Panc1 (cell line): ENCODE results near the gene KIF26B. TPM values are rescaled to one million over a fixed set of nuclear protein-coding genes. Genes with fewer than 3 reads are reported as not detected.

Source experiments
- ATAC-seq: fragments of 200-7000 bp; cut with Tn5 transposase; 2 replicates; pipeline ENCODE4 v1.9.1; 2020; ENCODE audit warnings: mild to moderate bottlenecking, moderate library complexity
- BruUV-seq: library from RNA; stranded (reverse); fragments of 400-500 nt; replicated peaks from 2 replicates; lab custom pipeline; 2021; lab: Mats Ljungman, UMichigan
- CTCF ChIA-PET: fragments of 300-600 bp; sonication (Branson Sonifier 250); formaldehyde crosslinking; loops from one replicate; lab custom pipeline; 2022; ENCODE audit warnings: antibody characterized with exemption; lab: Charles Lee
- POLR2A ChIA-PET: fragments of 300-600 bp; sonication (Branson Sonifier 250); formaldehyde crosslinking; loops from one replicate; lab custom pipeline; 2022; ENCODE audit warnings: antibody characterized with exemption; lab: Charles Lee
- DNase-seq: peaks from one replicate; pipeline ENCODE4 v3.0.0-alpha.2; 2010; ENCODE audit warnings: low read depth, low spot score
- H3K27ac ChIP-seq: 2 replicates; pipeline ENCODE4 v1.5.1; 2011; ENCODE audit warnings: mild to moderate bottlenecking, low read length, inconsistent platforms
- H3K27me3 ChIP-seq: fragments of 200-500 bp; sonication (Bioruptor generic); 2 replicates; pipeline ENCODE4 v1.6.0; 2014; ENCODE audit warnings: low read length, inconsistent platforms; ENCODE audit not compliant: control insufficient read depth, insufficient read depth
- H3K36me3 ChIP-seq: fragments of 200-500 bp; sonication (Bioruptor generic); 2 replicates; pipeline ENCODE4 v1.5.1; 2014; ENCODE audit warnings: inconsistent platforms, mild to moderate bottlenecking, low read length, moderate library complexity; ENCODE audit not compliant: control insufficient read depth, insufficient read depth
- H3K4me1 ChIP-seq: 2 replicates; pipeline ENCODE4 v1.5.1; 2011; ENCODE audit warnings: inconsistent platforms, mild to moderate bottlenecking, low read length, moderate library complexity; ENCODE audit not compliant: control insufficient read depth, insufficient read depth
- H3K4me3 ChIP-seq, 2 experiments: 2 replicates each; pipeline ENCODE4 v1.5.1; 2011 to 2012; ENCODE audit warnings: low read depth in 2 of 2, low read length in 2 of 2, mild to moderate bottlenecking in 2 of 2, inconsistent platforms in 1 of 2, moderate library complexity in 1 of 2
- H3K9me3 ChIP-seq: fragments of 200-500 bp; sonication (Bioruptor generic); 2 replicates; pipeline ENCODE4 v1.5.1; 2014; ENCODE audit warnings: low read depth, mild to moderate bottlenecking, inconsistent platforms, low read length, moderate library complexity; ENCODE audit not compliant: control insufficient read depth, insufficient read depth
- POLR2AphosphoS5 ChIP-seq: IDR thresholded peaks from 2 replicates; pipeline ENCODE4 v1.6.1; 2012; ENCODE audit warnings: mild to moderate bottlenecking, low read depth, low read length, moderate library complexity
- SIN3A ChIP-seq: IDR thresholded peaks from 2 replicates; pipeline ENCODE4 v1.6.1; 2012; ENCODE audit warnings: low read depth, mild to moderate bottlenecking, low read length, moderate library complexity, borderline replicate concordance; ENCODE audit not compliant: insufficient read depth
- TCF7L2 ChIP-seq: IDR thresholded peaks from 2 replicates; pipeline ENCODE4 v1.6.1; 2011; ENCODE audit warnings: mild to moderate bottlenecking, low read depth, low read length, inconsistent platforms
- in situ Hi-C: cut with HindIII; loops from 2 replicates; pipeline ENCODE4 v1.10.0; 2016; ENCODE audit warnings: low sequenced_read_pairs, low pct_unique_long_range_greater_than_20kb
- intact Hi-C: fragments of 100-400 bp; cut with micrococcal nuclease; formaldehyde crosslinking; loops from one replicate; pipeline ENCODE4 v1.10.0; 2022; ENCODE audit not compliant: unreplicated experiment
- total RNA-seq: library from RNA; stranded (reverse); gene quantifications from one replicate; pipeline ENCODE4 v1.2.1, GENCODE V29; 2021; ENCODE audit not compliant: unreplicated experiment
- TF ChIP-seq, protein P1 (sequence below), 2 experiments: IDR thresholded peaks; 2 replicates each; pipeline ENCODE4 v1.6.1; 2011 to 2012; ENCODE audit warnings: low read depth in 2 of 2, control low read depth in 1 of 2, low read length in 1 of 2, mild to moderate bottlenecking in 1 of 2, moderate library complexity in 1 of 2; ENCODE audit not compliant: insufficient read depth in 1 of 2
- TF ChIP-seq, protein P2 (sequence below): fragments of 450-650 bp; IDR thresholded peaks from 2 replicates; pipeline ENCODE4 v1.5.1; 2017; ENCODE audit warnings: mild to moderate bottlenecking

KIF26B gene
- total RNA-seq, 1 experiment from 2014 or later: 0.33 TPM

DNA sequence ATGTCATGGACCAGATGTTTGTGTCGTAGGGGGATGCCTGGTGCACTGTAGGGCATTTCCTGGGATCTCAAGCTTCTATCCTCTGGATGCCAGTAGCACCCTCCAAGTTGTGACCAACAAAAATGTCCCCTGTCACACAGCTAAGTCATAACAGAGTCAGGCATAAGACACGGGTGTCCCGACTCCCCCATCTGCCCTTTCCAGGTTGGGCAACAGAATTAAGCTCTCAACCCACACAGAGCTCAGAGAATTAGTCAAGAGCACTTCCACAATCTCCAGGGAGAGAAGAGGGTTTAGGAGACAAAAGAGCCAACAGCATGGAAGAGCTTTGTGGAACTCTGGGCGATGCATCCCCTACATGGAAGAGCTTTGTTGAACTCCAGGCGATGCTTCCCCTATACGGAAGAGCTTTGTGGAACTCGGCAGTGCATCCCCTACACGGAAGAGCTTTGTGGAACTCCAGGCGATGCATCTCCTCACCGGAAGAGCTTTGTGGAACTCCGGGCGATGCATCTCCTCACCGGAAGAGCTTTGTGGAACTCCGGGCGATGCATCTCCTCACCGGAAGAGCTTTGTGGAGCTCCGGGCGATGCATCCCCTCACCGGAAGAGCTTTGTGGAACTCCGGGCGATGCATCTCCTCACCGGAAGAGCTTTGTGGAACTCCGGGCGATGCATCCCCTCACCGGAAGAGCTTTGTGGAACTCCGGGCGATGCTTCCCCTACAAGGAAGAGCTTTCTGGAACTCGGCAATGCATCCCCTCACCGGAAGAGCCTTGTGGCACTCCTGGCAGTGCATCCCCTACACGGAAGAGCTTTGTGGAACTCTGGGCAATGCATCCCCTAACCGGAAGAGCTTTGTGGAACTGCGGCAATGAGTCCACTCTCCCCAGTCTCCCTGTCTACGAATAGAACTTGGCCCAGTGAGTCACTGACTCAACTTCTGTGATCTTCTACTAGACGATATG is 422.7 kb downstream of the KIF26B start:
- ChIA-PET CTCF (interaction anchor here (0.7 kb wide), 1 partner anchor 130 kb away, joined by 3 read pairs; no protein-coding TSS in a partner anchor), POLR2A (no interaction called here)
- H3K36me3 ChIP-seq: no peaks in the 10 kb centered on the region
- H3K27me3 ChIP-seq: peaks cover 17% of the 10 kb centered on the region
- in situ Hi-C loops: no loop called here
- no peak overlapping the region for H3K4me3 ChIP-seq
- TF ChIP-seq TCF7L2 (no peak), SIN3A (no peak), POLR2AphosphoS5 (no peak)
- TF ChIP-seq, protein P1, sequence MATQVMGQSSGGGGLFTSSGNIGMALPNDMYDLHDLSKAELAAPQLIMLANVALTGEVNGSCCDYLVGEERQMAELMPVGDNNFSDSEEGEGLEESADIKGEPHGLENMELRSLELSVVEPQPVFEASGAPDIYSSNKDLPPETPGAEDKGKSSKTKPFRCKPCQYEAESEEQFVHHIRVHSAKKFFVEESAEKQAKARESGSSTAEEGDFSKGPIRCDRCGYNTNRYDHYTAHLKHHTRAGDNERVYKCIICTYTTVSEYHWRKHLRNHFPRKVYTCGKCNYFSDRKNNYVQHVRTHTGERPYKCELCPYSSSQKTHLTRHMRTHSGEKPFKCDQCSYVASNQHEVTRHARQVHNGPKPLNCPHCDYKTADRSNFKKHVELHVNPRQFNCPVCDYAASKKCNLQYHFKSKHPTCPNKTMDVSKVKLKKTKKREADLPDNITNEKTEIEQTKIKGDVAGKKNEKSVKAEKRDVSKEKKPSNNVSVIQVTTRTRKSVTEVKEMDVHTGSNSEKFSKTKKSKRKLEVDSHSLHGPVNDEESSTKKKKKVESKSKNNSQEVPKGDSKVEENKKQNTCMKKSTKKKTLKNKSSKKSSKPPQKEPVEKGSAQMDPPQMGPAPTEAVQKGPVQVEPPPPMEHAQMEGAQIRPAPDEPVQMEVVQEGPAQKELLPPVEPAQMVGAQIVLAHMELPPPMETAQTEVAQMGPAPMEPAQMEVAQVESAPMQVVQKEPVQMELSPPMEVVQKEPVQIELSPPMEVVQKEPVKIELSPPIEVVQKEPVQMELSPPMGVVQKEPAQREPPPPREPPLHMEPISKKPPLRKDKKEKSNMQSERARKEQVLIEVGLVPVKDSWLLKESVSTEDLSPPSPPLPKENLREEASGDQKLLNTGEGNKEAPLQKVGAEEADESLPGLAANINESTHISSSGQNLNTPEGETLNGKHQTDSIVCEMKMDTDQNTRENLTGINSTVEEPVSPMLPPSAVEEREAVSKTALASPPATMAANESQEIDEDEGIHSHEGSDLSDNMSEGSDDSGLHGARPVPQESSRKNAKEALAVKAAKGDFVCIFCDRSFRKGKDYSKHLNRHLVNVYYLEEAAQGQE (IDR thresholded peaks at IDR 0.05; ENCODE audit: insufficient read depth in 1 of 2, low read depth in 2 of 2, low read length in 1 of 2): no peak
- TF ChIP-seq, protein P2, sequence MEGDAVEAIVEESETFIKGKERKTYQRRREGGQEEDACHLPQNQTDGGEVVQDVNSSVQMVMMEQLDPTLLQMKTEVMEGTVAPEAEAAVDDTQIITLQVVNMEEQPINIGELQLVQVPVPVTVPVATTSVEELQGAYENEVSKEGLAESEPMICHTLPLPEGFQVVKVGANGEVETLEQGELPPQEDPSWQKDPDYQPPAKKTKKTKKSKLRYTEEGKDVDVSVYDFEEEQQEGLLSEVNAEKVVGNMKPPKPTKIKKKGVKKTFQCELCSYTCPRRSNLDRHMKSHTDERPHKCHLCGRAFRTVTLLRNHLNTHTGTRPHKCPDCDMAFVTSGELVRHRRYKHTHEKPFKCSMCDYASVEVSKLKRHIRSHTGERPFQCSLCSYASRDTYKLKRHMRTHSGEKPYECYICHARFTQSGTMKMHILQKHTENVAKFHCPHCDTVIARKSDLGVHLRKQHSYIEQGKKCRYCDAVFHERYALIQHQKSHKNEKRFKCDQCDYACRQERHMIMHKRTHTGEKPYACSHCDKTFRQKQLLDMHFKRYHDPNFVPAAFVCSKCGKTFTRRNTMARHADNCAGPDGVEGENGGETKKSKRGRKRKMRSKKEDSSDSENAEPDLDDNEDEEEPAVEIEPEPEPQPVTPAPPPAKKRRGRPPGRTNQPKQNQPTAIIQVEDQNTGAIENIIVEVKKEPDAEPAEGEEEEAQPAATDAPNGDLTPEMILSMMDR: no peak
- no peaks in the 10 kb centered on the region for H3K9me3 ChIP-seq
- H3K27ac ChIP-seq: no peak overlapping the region
- DNase-seq: no peak
- no peaks in the 10 kb centered on the region for H3K4me1 ChIP-seq
- BruUV-seq: no TSS peak
- intact Hi-C loops: no loop called here
- ATAC-seq: no peak

DNA sequence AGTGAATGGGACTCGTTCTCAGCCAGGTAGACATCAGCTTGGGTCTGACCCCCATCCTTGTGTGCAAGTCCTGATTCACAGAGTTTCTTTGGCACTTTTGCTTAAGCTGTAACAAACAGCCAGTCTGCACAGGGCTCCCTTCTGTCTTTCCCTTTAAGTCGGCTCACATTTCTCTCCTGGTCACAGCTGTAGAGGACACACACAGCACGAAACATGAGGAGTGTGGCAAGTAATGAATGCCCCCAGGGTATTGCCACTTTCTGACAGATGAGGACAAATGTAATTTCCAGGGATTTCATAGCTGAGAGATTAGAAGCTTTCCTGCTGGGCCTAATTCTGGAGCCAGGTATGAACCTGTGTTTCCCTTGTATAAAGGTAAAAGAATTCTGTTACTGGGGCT is 423.5 kb downstream of the KIF26B start:
- no peaks in the 10 kb centered on the region for H3K4me1 ChIP-seq
- POLR2A ChIA-PET: no interaction called here
- peaks cover 17% of the 10 kb centered on the region for H3K27me3 ChIP-seq
- no peaks in the 10 kb centered on the region for H3K9me3 ChIP-seq
- H3K4me3 ChIP-seq: no peak overlapping the region
- ATAC-seq (no peak), DNase-seq (no peak)
- H3K36me3 ChIP-seq: no peaks in the 10 kb centered on the region
- no TSS peak for BruUV-seq
- in situ Hi-C loops (no loop called here), intact Hi-C loops (no loop called here)
- TF ChIP-seq POLR2AphosphoS5 (no peak), TCF7L2 (no peak), SIN3A (no peak)
- TF ChIP-seq, protein P1 (IDR thresholded peaks at IDR 0.05; ENCODE audit: insufficient read depth in 1 of 2, low read depth in 2 of 2, low read length in 1 of 2): no peak
- TF ChIP-seq, protein P2: no peak
- no peak overlapping the region for H3K27ac ChIP-seq
- CTCF ChIA-PET: no interaction called here
